GM12865 (cell line): ENCODE results near the gene HOXC4.
A peak's percentile ranks its signal among the peaks of the same experiment; 100 is the strongest.

Experiments used
- DNase-seq: peaks from one replicate; pipeline ENCODE4 v3.0.0; 2010; ENCODE audit warnings: low read depth
- H3K4me3 ChIP-seq: 2 replicates; pipeline ENCODE4 v1.5.1; 2011; ENCODE audit warnings: mild to moderate bottlenecking, low read depth, low read length, control low read depth
- CTCF ChIP-seq: IDR thresholded peaks from 2 replicates; pipeline ENCODE4 v1.5.1; 2011; ENCODE audit warnings: low read length, control low read depth, low read depth, inconsistent platforms; ENCODE audit not compliant: insufficient read depth; ENCODE audit errors: missing control alignments

The HOXC4 gene

DNA sequence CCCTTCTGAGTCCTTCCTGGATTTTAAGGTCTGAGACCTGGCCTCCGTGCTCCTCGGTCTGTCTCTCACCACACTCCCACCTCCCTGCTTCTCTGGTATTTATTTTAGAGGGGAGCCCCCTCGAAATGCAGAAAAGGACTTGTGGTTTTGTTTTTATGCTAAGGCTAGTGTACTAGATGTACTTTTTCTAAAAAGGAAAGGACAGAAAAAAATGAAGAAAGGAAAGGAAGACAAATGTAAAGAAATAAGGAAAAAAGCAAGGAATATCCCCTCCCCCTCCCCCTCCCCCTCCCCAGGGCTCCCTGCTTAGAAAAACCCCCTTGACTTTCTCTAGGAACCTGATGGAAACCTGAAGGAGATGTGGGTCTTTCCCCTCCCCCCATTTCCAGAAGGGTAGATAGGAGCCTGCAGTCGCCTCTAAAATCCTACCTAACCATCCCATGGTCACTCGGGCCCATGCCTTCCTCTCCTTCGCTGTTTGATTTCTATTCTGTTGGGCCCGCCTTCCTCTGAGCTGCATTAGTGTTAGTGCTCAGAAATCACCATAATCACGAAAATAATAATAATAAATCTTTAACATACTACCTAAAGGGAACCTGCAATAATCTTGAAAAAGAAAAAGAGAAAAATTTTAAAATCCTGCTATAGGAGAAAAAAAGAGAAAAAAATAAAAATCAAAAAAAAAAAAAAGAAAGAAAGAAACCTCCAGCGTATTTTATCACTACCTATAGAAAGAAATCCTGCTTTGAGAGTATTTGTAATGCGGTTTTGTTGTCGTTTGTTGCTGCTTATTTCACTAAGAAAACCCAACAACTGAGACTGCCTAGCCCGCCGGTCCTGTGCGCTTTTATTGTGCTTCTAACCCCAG lies 41.7 kb upstream of the HOXC4 start:
- TF ChIP-seq CTCF = no peak
- no peak for DNase-seq
- no peak overlapping the region for H3K4me3 ChIP-seq

- TF ChIP-seq CTCF = peak; percentile 14
- DNase-seq = no peak
- no peak overlapping the region for H3K4me3 ChIP-seq
Observed at GRCh38 chr12:54012631-54013409, 40.8 kb upstream of the HOXC4 start.

- TF ChIP-seq CTCF = no peak
- no peak overlapping the region for H3K4me3 ChIP-seq
- no peak for DNase-seq
Observed at GRCh38 chr12:54014377-54015017, 39.1 kb upstream of the HOXC4 start.

DNA sequence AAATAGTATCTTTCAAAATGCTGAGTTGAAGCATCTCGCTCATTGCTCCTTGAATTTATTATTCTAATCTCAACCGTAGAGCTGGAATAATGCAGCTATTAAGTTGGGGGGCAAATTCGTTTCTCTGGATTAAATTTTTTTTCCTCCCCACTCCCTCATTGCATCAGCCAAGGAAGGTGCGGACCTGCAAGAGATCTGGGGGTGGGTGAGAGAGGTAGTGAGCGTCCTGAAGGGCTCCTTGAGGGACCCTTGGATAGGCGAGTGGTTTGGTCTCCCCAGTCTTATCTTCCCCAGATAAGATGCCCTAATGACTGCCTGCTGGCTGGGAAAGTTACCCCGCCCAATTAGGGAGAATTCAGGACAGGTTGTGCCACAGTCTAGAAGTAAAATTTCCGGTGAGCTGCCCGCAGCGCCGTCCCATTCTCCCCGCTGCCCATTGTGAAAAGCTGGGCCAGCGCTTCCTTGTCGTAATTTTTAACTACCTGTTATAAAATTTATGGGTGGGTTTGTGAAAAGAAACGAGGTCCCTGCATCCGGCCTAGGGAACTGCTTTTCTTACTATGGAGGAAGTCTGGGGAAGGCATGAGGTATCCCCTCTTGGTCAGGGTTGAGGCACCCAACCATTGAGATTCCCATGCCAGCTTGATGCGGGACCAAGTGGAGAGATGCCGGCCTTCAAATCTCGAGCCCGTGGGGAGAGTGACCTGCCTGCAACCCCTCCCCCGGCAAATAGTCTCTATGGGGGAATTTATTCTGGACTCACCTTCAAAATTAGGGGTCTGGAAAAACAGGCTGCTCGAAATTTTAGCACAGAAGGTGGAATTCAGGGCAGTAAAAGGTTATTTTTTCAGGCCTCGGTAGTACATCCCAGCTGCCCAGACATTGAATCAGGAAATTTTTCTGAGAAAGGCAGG lies 38.4 kb upstream of the HOXC4 start:
- DNase-seq = no peak
- H3K4me3 ChIP-seq = no peak overlapping the region
- TF ChIP-seq CTCF = no peak

- TF ChIP-seq CTCF = no peak
- H3K4me3 ChIP-seq = no peak overlapping the region
- DNase-seq = no peak
Observed at GRCh38 chr12:54016051-54016450, 37.6 kb upstream of the HOXC4 start.

DNA sequence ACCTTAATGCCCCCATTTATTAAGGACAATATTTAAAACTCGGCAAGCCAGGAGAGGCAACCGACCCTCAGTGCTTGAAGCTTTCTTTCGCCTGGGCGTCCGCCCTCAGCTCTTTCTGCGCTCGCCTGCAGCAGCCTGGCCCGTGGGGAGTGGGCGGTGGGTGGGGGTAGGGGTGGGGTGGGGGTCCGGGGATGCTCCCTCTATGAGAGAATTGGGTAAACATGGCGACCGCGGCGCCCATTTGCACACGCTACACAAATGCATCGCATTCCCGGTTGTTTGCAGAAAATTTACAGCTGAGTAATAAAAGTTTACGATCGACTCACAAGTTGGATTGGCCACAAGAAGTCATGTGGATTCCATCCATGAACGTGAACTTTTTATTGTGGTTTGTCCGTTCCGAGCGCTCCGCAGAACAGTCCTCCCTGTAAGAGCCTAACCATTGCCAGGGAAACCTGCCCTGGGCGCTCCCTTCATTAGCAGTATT lies 37.1 kb upstream of the HOXC4 start:
- H3K4me3 ChIP-seq = no peak overlapping the region
- TF ChIP-seq CTCF = no peak
- DNase-seq = no peak
